OCI-LY1 (cell line): Measurements from ENCODE around the gene STMN1.

Source experiments
- CTCF ChIP-seq: fragments of 200-600 bp; sonication (generic), shearing (Covaris generic); IDR thresholded peaks from 2 replicates; pipeline ENCODE4 v1.5.1; 2017; ENCODE audit warnings: mild to moderate bottlenecking, antibody characterized with exemption, low read length, moderate library complexity, mixed read lengths
- EZH2 ChIP-seq: fragments of 200-600 bp; sonication (generic), shearing (Covaris generic); IDR thresholded peaks from 2 replicates; pipeline ENCODE4 v1.8.0; 2017; ENCODE audit warnings: borderline replicate concordance, mixed run types, mild to moderate bottlenecking, antibody characterized with exemption, low read length, moderate library complexity, mixed read lengths

GRCh38 chr1:25874635-25875153, 31.5 kb downstream of the STMN1 start:
- TF ChIP-seq CTCF (no peak), EZH2 (no peak)
